GM21423 (cell line): Measurements from ENCODE around the gene NOTUM.

Experiments
- ATAC-seq: cut with Tn5 transposase; IDR thresholded peaks from one replicate; pipeline ENCODE4 v1.9.1; 2021; ENCODE audit warnings: mild to moderate bottlenecking, moderate library complexity; ENCODE audit not compliant: unreplicated experiment

The NOTUM gene

GRCh38 chr17:81926451-81927151, 34.4 kb downstream of the NOTUM start:
- ATAC-seq = peak; percentile 17

GRCh38 chr17:81925860-81926450, 35.0 kb downstream of the NOTUM start:
- no peak for ATAC-seq

GRCh38 chr17:81924557-81925532, 36.1 kb downstream of the NOTUM start:
- no peak for ATAC-seq

- no peak for ATAC-seq
Observed at GRCh38 chr17:81923302-81924260, 37.4 kb downstream of the NOTUM start.

- ATAC-seq = no peak
Observed at GRCh38 chr17:81922566-81923301, 38.3 kb downstream of the NOTUM start.

GRCh38 chr17:81921996-81922565, 38.9 kb downstream of the NOTUM start:
- ATAC-seq = no peak

GRCh38 chr17:81921537-81921862, 39.5 kb downstream of the NOTUM start:
- no peak for ATAC-seq

- no peak for ATAC-seq
Observed at GRCh38 chr17:81920612-81921536, 40.1 kb downstream of the NOTUM start.

- no peak for ATAC-seq
Observed at GRCh38 chr17:81918832-81919545, 42.0 kb downstream of the NOTUM start.

- peak; percentile 27 for ATAC-seq
Observed at GRCh38 chr17:81918333-81918669, 42.7 kb downstream of the NOTUM start.

- ATAC-seq = peak; percentile 62
Observed at GRCh38 chr17:81917565-81918332, 43.2 kb downstream of the NOTUM start, which contains the start of gene SIRT7. Gene SIRT7, minus strand, starts transcription at chr17:81918176. Its CDS starts 45 bp downstream, at chr17:81918131.

GRCh38 chr17:81916234-81917001, 44.6 kb downstream of the NOTUM start:
- ATAC-seq = no peak

- ATAC-seq = no peak
Observed at GRCh38 chr17:81915331-81915730, 45.7 kb downstream of the NOTUM start.

GRCh38 chr17:81914103-81914850, 46.7 kb downstream of the NOTUM start:
- ATAC-seq = no peak

GRCh38 chr17:81913394-81914102, 47.4 kb downstream of the NOTUM start:
- ATAC-seq = no peak
